ENCODE results near the gene CDH12. TPM values are rescaled to one million over a fixed set of nuclear protein-coding genes. Genes with fewer than 3 reads are reported as not detected.

The CDH12 gene
- total RNA-seq, 4 donors from 2014 or later: 0.38 to 2.8 (median 0.94) TPM

- no peak for DNase-seq (ENCODE audit: low spot score in 2 of 2)
- Histone ChIP-seq H3K4me1 (no peaks in the 10 kb centered on the region), H3K27ac (no peak overlapping the region), H3K36me3 (no peaks in the 10 kb centered on the region), H3K4me3 (no peak overlapping the region), H3K9me3 (no peaks in the 10 kb centered on the region), H3K27me3 (no peaks in the 10 kb centered on the region)
- WGBS: 78% methylated on average over 4 of the region's 4 CpGs
- TF ChIP-seq CTCF (IDR thresholded peaks at IDR 0.05) (no peak), EP300 (IDR thresholded peaks at IDR 0.05) (no peak), POLR2AphosphoS5 (IDR thresholded peaks at IDR 0.05) (no peak), POLR2A (IDR thresholded peaks at IDR 0.05) (no peak)
These were observed 303.1 kb downstream of the CDH12 start for GRCh38 chr5:22549876-22550671.

DNA sequence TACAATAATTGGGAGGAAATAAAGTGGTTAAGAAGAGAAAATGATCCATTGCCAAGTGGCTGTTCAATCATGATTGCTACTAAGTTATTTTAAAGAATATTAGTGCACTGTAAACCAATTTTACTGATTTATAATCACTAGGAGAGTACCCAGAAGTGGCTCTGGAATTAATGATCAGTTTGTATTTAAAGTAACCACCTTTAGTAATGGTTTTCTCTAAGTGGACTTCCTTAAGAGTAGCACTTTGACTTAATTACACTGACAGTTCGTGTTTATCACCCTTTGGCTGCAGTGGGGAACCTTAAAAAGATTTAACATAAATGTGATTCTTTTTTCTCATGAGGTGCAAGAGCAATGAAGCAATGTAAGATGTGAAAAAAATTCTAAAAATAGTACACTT, 310.8 kb downstream of the CDH12 start:
- no peak overlapping the region for H3K27ac ChIP-seq
- no peaks in the 10 kb centered on the region for H3K4me1 ChIP-seq
- no peaks in the 10 kb centered on the region for H3K36me3 ChIP-seq
- DNase-seq (ENCODE audit: low spot score in 2 of 2): no peak
- H3K4me3 ChIP-seq: no peak overlapping the region
- TF ChIP-seq POLR2AphosphoS5 (IDR thresholded peaks at IDR 0.05) (no peak), EP300 (IDR thresholded peaks at IDR 0.05) (no peak), CTCF (IDR thresholded peaks at IDR 0.05) (no peak), POLR2A (IDR thresholded peaks at IDR 0.05) (no peak)
- H3K9me3 ChIP-seq: no peaks in the 10 kb centered on the region
- 50% methylated on average over 1 of the region's 1 CpG for WGBS
- H3K27me3 ChIP-seq: no peaks in the 10 kb centered on the region

DNA sequence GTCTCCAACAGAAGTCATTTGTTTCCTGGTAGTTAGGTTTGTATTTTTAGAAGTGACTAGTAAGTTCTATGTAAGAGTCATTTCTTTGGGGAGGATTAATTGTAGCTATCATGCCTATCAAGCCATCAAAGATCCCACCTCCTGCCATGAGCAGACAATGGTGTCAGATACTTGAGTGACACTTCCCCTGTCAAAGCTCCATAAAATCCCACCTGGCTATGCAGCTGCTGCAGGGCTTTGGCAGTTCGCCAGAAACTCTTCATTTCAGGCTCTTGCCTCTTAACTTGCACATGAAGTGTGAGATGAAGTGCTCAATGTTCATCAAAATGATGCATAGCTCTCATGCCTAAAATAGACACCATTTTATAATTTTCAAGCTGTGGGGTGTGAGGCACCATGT, 312.1 kb downstream of the CDH12 start:
- no peaks in the 10 kb centered on the region for H3K27me3 ChIP-seq
- no peaks in the 10 kb centered on the region for H3K4me1 ChIP-seq
- no peaks in the 10 kb centered on the region for H3K9me3 ChIP-seq
- TF ChIP-seq POLR2A (IDR thresholded peaks at IDR 0.05) (no peak), EP300 (IDR thresholded peaks at IDR 0.05) (no peak), CTCF (IDR thresholded peaks at IDR 0.05) (no peak), POLR2AphosphoS5 (IDR thresholded peaks at IDR 0.05) (no peak)
- H3K36me3 ChIP-seq: no peaks in the 10 kb centered on the region
- H3K4me3 ChIP-seq: no peak overlapping the region
- H3K27ac ChIP-seq: no peak overlapping the region
- DNase-seq (ENCODE audit: low spot score in 2 of 2): no peak
- 0% methylated on average over 1 of the region's 1 CpG for WGBS

DNA sequence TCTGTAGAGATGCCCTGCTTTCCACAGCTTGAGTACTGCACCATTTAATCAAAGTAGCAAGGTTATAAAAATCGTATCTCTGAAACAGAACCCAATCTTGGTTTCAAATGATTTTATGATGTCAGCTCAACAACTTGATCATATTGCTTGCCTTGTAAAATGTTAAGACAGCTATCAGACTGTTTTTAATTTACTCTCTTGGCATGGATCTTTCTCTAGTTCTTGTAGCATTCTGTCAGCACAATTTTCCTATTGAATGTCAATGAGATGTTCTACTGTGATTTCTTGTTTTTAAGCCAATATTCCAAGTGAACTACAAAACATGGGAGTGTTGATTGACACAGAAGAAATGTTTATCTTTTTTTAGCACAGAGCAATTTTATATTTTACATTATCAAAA, 313.4 kb downstream of the CDH12 start:
- Histone ChIP-seq H3K4me1 (no peaks in the 10 kb centered on the region), H3K9me3 (no peaks in the 10 kb centered on the region), H3K4me3 (no peak overlapping the region), H3K27ac (no peak overlapping the region), H3K36me3 (no peaks in the 10 kb centered on the region), H3K27me3 (no peaks in the 10 kb centered on the region)
- DNase-seq (ENCODE audit: low spot score in 2 of 2): no peak
- 75% methylated on average over 1 of the region's 1 CpG for WGBS
- no peak for TF ChIP-seq POLR2A (IDR thresholded peaks at IDR 0.05)
- no peak for TF ChIP-seq POLR2AphosphoS5 (IDR thresholded peaks at IDR 0.05)
- no peak for TF ChIP-seq EP300 (IDR thresholded peaks at IDR 0.05)
- no peak for TF ChIP-seq CTCF (IDR thresholded peaks at IDR 0.05)

DNA sequence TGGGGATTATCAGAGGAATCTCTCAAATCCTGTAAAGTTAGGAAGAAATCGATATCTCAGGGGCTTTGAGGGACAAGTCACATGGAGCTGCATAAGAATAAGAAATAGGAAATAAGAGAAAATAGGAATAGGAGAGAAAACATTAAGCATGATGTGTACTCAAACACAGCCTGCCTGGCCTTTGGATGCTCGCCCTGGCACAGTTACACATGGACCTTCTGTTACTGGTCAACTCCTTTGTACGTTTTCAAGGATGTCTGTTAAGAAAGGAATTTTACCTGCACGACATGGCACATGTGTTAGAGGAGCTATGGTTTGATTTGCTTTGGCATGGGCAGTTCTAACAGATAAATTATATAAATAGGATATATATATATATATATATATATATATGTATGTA, 321.2 kb downstream of the CDH12 start:
- TF ChIP-seq POLR2A (IDR thresholded peaks at IDR 0.05) (no peak), CTCF (IDR thresholded peaks at IDR 0.05) (no peak), EP300 (IDR thresholded peaks at IDR 0.05) (no peak), POLR2AphosphoS5 (IDR thresholded peaks at IDR 0.05) (no peak)
- WGBS: 75% methylated on average over 4 of the region's 4 CpGs

More for the DNA sequence above, 321.2 kb downstream of the CDH12 start:
- no peak for DNase-seq (ENCODE audit: low spot score in 2 of 2)
- H3K4me1 ChIP-seq: no peaks in the 10 kb centered on the region
- H3K4me3 ChIP-seq: no peak overlapping the region
- no peaks in the 10 kb centered on the region for H3K27me3 ChIP-seq
- no peaks in the 10 kb centered on the region for H3K9me3 ChIP-seq
- no peak overlapping the region for H3K27ac ChIP-seq
- no peaks in the 10 kb centered on the region for H3K36me3 ChIP-seq

Measured in suprapubic skin (tissue), 4 donors.